ENCODE measurements around the gene AGMO. TPM values are rescaled to one million over a fixed set of nuclear protein-coding genes. Genes with fewer than 3 reads are reported as not detected.

Gene AGMO
- total RNA-seq, 1 donor from 2014 or later: 0.40 TPM

DNA sequence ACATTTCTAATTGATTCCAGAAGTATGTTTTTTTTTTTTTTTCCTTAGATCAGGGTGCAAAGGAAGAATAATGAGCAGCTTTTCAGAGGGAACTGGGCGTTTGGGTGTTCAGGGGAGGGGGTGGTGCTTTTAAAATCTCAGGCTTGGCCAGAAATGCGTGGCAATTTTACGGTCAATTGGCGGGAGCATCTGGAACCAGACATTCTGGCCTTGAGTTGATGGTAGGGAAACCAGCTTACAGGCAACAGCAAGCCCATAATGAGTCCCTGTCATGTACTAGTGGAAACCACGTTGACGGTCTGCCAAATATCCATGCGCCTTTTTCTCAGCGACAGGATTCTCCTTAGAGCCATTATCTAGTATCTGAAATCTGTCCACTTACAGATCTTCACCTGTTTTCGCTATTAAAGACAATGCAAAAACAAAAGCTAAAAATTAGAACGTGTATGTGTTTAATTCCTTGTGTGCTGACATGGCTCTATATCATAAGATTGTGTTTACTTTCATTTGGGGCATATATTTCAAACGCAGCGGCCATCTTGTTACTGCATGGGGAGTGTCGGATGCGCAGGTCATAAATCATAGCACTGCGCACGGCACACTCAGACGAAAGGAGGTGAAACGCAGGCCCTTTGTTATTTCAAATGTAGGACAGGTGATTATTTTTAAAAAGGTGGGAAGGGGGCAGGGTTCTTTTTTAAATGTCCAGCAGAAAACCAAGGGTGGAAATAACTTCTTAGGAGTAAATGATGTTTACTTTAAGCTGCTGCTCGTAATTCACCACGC is 209.2 kb downstream of the AGMO start:
- intact Hi-C loops (cut with DNase I): no loop called here
- no peak for DNase-seq (ENCODE audit: low spot score)

- intact Hi-C loops (cut with DNase I): no loop called here
- DNase-seq (ENCODE audit: low spot score): no peak
Observed at GRCh38 chr7:15345216-15345615, 216.6 kb downstream of the AGMO start.

DNA sequence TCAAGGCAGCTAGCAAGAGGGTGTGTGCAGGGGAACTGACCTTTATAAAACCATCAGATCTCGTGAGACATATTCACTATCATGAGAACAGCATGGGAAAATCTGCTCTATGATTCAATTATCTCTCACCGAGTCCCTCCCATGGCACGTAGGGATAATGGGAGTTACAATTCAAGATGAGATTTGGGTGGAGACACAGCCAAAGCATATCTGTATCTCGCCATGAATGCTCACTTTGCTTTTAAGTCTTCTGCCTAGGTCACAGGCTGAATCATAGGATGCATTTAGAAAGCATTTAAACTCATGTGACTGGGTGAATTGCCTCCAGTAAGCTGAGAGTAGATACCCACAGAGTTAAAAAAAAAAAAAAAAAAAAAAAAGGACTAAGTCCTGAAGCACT is 220.0 kb downstream of the AGMO start:
- DNase-seq (ENCODE audit: low spot score): no peak
- intact Hi-C loops (cut with DNase I): no loop called here

DNA sequence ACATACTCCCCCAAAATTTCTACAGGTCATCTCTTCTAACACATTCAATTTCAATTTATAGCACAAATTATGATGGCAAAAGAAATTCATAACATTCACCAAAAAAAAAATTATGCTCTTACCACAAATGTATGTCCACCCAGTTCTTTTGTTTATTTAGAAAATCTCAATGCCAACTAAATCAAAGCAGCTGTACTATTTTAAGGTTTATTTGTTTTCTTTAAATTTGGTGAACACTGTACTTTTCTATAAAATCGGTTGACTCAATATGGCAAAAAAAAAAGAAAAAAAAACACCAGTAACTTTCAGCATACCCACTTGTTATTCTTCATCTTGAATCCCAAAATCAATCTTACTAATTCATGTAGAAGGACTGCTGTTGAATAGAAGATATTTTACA is 225.7 kb downstream of the AGMO start:
- intact Hi-C loops (cut with DNase I): no loop called here

DNA sequence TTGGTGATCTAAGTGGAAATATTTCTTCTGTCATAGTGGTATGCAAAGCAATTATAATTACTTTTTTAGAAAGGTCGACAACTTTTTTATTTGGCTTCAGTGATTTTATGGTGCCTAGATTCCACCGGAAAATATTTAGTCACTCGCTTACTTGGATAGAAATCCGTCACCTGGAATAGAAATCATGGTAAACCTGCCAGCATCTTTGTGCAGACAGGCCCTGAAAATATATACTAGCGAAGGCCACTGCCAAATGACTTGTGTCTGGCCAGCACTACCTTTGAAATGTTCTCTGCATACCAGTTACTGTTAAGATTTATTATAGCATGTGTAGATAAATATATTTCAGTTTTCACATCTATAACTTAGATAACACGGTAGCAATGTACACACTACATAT is 226.4 kb downstream of the AGMO start:
- intact Hi-C loops (cut with DNase I): no loop called here
- DNase-seq (ENCODE audit: low spot score): no peak

More for the DNA sequence above, 225.7 kb downstream of the AGMO start:
- DNase-seq (ENCODE audit: low spot score): no peak

DNA sequence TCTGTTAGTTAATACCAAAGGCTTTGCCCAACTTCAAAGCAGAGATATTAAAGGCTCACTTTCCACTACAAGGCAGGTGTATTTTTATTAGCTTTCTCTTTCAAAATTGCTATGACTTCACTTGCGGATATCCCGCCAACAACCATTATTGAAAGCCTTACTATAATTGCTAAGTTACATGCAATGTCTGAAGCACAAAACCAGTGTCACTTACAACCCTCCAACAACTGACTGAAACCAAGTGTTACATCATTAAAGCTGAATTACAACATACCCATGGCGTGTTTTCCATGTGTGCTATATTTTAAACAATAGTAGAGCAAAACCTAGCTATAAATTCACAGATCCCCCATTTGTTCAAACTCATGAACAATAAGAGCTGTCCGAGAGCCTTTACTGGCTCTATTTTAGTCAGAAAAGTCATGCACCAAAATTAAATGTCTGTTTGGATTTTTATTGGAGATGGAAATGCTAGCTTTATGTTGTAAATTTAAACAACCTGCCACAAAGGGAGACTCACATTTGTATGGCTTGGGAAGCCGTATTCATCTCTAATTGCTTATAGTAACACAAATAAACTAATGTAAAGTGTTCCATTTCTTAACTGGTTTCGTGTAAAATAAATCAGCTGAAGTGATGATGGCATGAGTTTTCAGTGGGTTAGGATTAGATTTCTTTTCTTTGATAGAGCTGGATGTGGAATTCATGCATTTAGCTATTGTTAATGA is 227.1 kb downstream of the AGMO start:
- DNase-seq (ENCODE audit: low spot score): no peak
- intact Hi-C loops (cut with DNase I): no loop called here

DNA sequence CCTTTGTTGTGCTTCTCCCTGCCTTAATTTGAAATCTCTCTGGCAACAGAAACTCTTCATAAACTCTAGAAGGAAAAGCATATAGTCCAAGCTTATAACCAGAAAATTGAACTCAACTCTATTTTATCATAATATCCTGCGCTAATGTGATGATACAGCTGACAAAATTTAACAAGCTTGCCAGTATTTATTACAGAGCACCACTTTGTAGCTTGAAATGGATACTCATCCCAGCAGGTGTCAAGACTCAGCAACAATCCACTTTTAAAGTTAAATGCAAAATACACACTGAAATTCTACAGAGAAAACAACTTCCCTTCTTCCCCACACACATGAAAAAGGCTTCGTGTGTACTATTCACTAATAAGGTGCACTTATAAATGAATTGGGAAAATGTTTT is 228.9 kb downstream of the AGMO start:
- intact Hi-C loops (cut with DNase I): no loop called here

DNA sequence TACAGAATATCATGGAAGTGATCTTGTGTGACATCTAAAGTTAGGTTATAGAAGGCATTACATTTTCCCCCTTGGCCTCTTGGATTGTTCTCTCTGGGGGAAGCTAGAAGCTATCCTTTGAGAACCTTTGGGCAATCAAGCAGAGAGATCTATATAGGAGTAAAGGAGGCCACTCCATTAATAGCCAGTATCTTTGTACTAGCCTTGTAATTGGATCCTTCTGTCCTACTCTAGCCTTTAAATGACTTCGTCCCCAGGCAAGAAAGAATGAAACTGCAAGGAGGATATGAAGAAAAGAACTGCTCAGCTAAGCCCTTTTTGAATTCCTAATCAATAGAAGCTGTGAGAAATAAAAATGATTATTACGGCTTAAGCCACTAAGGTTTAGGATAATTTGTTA is 230.9 kb downstream of the AGMO start:
- DNase-seq (ENCODE audit: low spot score): no peak
- intact Hi-C loops (cut with DNase I): no loop called here

More for the DNA sequence above, 228.9 kb downstream of the AGMO start:
- DNase-seq (ENCODE audit: low spot score): no peak

GRCh38 chr7:15327001-15327400 is 234.8 kb downstream of the AGMO start:
- intact Hi-C loops (cut with DNase I): loop anchor here (10.0 kb wide), 1 partner anchor 398 kb away; no protein-coding TSS in a partner anchor
- DNase-seq (ENCODE audit: low spot score): no peak

DNA sequence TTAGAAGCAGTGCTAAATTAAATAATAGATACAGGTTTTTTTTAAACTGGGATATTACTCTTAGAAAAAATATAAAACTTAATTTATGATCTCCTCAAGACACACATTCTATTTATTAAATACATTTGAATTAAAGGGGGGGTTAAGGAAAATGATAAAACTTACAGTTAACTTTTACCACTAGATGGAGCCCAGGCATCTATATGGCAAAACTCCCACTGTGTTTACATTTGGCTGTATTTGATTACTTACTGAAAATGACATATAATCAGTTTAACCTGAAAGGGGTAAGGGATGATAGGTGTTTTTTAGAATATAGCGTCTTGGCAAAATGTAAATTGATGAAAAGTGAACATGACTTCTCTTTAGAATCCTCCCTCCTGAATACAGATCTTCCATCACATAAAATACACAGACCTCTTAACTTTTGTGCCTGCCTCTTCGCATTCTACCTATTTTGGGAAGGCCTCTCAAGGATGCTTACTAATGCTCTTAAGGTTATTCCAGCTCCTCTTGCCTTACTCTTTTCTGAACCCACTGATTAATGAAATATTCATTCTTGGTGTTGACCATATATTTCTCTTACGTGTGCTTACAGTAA is 235.7 kb downstream of the AGMO start:
- DNase-seq (ENCODE audit: low spot score): no peak
- intact Hi-C loops (cut with DNase I): loop anchor here (10.0 kb wide), 1 partner anchor 399 kb away; no protein-coding TSS in a partner anchor

DNA sequence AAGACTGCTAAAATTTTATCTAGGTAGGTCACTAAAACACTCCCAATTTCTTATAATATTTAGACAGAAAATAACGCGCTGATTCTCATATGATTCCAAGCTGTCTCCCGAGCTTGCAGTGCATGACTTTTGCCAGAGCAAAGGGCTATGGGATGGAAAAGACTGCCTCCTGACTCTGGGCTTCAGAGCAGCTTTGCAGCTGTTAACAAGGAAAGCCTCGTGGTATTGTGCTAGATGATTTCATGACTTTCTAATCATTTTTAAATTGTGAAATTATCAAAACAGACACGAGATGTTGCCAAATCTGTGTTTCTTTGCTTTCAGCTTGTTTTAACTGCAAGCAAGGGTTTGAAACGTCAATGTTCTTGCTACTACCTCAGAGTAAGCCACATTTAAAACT is 238.3 kb downstream of the AGMO start:
- intact Hi-C loops (cut with DNase I): loop anchor here (5.0 to 10.0 kb wide), 2 partner anchors 234 to 401 kb away; no protein-coding TSS in a partner anchor
- no peak for DNase-seq (ENCODE audit: low spot score)

- intact Hi-C loops (cut with DNase I): no loop called here
- no peak for DNase-seq (ENCODE audit: low spot score)
Observed at GRCh38 chr7:15317215-15317614, 244.6 kb downstream of the AGMO start.

DNA sequence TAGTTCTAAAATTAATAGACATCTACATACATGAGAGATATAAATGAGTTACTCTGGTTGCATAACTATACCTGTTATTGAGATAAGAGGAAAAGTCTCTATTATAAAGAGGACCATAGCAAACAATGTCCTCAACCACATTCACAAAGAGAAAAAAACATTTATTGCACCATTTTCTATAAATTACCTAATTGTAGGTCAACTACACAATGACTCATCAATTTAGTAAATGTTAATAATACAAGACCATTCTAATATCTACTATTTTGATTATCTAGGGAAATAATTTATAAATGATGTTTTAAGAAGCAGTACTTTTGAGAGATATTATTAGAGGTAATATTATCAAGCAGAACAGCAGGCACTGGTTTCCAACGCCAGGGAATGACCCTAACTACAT is 246.1 kb downstream of the AGMO start:
- intact Hi-C loops (cut with DNase I): no loop called here
- DNase-seq (ENCODE audit: low spot score): no peak

DNA sequence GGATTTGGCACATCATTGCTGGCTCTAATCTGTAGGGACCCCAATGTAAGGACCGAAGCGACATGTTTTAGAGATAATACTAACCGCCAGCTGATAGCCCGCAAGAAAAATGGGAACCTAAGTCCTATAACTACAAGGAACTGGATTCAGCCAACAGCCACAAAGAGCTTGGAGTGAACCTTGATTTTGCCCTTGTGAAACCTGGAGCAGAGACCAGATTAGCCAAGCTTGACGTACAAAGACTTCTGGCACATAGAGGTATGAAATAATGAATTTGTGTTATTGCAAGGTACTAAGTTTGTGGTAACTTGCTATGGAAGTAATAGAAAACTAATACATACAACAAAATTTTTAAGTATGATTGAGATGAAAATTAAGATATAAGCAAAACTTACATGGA is 246.9 kb downstream of the AGMO start:
- DNase-seq (ENCODE audit: low spot score): no peak
- intact Hi-C loops (cut with DNase I): no loop called here

- no peak for DNase-seq (ENCODE audit: low spot score)
- intact Hi-C loops (cut with DNase I): no loop called here
Observed at GRCh38 chr7:15313361-15313760, 248.5 kb downstream of the AGMO start.

GRCh38 chr7:15309872-15310271 is 251.9 kb downstream of the AGMO start:
- intact Hi-C loops (cut with DNase I): loop anchor here (10.0 kb wide), 1 partner anchor 765 kb away; no protein-coding TSS in a partner anchor
- DNase-seq (ENCODE audit: low spot score): no peak

DNA sequence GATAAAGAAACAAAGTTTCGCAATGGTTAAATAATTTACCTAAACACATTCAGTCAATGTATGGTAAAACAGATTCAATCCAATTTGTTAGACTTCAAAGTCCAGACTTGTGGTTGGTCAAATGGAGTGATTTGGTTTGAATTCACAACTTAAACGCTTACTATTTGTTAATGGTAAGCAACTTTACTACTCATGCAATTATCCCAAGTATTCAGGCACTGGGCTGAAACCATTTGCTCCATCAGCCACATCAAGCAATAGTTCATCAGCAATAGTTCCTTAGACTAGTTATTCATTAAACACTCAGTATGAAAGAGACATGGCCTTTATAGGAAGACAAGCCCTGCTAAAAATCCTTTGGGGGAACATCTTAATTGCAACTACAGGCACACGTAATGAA is 253.0 kb downstream of the AGMO start:
- intact Hi-C loops (cut with DNase I): loop anchor here (10.0 kb wide), 1 partner anchor 766 kb away; no protein-coding TSS in a partner anchor

DNA sequence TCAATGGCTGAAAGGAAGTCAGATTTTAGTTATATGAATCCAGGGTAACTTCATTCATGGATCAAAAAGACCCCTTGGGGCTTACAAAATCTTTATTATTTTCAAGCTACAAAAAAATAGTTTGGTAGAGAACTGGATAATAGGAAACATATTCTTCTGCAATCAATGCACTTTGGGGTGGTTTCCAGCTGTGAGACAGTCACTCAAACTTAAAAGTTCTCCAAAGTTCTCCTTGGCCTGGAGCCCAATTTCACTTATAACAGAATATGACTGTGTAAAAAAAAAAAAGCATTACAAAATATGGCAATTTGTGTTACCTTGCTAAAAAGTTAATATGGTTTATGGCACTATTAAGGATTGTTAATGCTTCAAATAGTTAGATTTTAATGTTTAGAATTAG is 255.5 kb downstream of the AGMO start:
- no peak for DNase-seq (ENCODE audit: low spot score)
- intact Hi-C loops (cut with DNase I): loop anchor here (10.0 kb wide), 1 partner anchor 769 kb away; no protein-coding TSS in a partner anchor

More for the DNA sequence above, 253.0 kb downstream of the AGMO start:
- DNase-seq (ENCODE audit: low spot score): no peak

GRCh38 chr7:15305002-15305600 is 256.7 kb downstream of the AGMO start:
- no peak for DNase-seq (ENCODE audit: low spot score)
- intact Hi-C loops (cut with DNase I): loop anchor here (10.0 kb wide), 1 partner anchor 770 kb away; no protein-coding TSS in a partner anchor

DNA sequence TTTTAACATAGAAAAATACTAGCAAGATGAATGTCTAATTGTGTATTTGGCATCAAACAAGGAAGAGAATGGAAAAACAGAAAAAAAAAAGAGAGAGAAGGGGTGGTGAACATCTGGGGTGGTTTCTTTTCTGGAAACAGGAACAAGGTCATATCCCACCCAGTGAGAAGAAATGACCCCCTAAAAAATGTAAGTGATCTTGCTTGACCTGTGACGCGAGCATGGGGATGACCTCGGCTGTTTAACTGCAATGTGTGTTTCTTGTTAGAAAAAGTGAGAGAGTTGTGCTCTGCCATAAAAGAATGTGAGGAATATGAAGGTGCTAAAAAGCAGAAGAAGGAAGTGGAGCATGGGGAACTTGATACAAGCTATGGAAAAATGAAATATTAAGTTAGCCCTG is 258.5 kb downstream of the AGMO start:
- intact Hi-C loops (cut with DNase I): loop anchor here (10.0 kb wide), 1 partner anchor 771 kb away; no protein-coding TSS in a partner anchor
- DNase-seq (ENCODE audit: low spot score): no peak

All from cardiac septum (tissue), 1 donor.